ENCODE data around the gene EPB41L3.

- no peak for TF ChIP-seq POLR2A (IDR thresholded peaks at IDR 0.05)
- no peak for TF ChIP-seq CTCF (IDR thresholded peaks at IDR 0.05)
These were observed 109.4 kb downstream of the EPB41L3 start for GRCh38 chr18:5434425-5434824.

Measured in esophagus squamous epithelium (tissue), 4 donors.